Hypothalamus (tissue), 51 donors: ENCODE results near the gene FAM204A.

Source experiments
- DNase-seq, 51 donors: peaks; one replicate each; lab custom pipeline; 2025; lab: John Stamatoyannopoulos, UW

The FAM204A gene

DNA sequence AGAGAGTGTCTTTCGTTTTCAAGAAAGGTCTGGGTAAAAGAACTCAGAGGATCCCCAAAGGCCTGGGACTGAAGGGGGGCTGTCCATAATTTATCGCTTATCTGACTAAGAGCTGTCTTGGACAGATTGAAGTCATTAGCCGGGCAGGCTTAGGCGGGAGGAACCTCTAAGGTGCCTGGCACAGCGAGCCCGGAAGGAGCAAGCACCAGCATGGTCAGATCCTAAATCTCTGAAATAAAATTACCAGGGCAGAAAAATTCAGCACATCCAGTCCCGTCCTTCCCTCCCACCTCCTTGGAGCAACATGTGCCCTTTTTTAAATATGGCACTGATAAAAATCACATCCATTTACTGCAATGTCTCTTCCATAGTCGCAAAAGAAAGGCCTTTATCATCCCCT, 86.8 kb downstream of the FAM204A start:
- DNase-seq = no peak

DNA sequence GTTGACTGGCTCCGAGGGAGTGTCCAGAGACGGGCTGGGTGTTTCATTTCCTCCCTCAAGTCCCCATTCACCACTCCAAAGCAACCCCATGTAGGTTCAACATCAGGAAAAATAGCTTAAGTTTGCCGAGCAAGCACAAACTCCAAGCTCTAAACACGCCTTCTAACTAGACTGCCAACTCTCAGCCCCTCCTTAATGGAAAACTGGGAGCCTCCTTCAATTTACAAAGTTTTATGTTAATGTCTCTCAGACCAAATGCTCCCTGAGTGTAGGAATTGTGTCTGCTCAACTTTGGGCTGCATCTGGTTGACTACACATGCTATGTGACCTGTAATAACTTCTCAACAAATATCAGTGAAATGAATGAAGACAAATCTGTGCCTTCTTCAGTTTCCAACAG, 87.5 kb downstream of the FAM204A start:
- DNase-seq = no peak

DNA sequence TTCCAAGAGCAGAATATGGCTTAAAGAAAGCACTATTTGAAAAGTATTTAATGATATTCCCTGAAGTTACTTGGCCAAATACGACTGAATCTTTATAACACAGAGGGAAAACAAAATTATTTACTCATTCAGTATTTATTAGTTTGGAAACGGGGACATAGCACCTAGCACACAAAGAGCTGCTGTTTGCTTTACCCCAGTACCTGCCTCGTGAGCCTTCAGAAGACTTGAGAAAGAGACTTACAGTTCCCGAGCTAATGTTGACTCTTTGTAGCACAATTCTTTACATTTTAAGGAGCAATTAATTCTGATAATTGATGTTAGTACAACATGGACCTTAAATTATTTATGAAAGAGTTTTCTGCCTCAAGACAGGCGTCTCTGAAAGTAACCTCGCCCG, 88.7 kb downstream of the FAM204A start:
- DNase-seq = no peak

DNA sequence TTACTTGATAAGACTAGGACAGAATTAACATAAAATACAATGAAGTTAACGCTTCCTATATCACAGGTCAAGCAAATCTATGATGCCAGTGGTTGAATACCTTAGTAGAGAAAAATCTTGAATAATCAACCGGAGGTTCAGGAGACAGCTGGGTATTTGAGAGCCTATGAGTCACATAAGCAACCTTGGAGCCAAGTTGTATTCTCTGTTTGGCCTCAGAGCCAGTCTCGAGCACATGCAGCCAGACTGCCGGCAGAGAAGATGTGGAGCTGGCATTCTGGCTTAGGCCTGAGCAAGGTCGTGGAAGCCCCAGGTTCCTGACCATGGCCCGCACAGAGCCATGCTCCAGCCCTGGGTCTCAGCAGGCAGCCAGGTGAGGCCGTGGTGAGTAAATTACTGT, 90.3 kb downstream of the FAM204A start:
- no peak for DNase-seq

DNA sequence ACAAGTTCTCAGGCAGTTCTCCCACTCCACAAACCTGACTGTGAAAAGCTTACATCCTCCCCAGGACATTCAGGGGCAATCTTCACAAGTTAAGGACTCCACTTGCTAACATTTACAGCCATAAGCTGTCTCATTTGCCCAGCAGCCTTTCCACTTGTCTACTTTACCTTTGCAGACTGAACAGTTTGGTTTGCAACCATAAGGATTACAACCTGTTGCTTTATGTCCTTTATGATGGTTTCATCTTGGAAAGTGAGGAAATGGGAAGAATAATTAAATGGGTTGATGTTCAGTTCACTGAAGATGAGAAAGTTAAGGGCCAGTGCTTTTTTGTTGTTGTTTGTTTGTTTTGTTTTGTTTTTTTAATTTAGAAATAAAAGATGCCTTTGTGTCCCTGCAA, 92.4 kb downstream of the FAM204A start:
- no peak for DNase-seq
